ENCODE results near the gene SPTLC2.

Gene SPTLC2

GRCh38 chr14:77579780-77580179 lies 36.7 kb downstream of the SPTLC2 start:
- Histone ChIP-seq H3K27ac (replicated peaks) (no peak overlapping the region), H3K27me3 (ENCODE audit: insufficient read depth, poor library complexity, severe bottlenecking) (no peaks in the 10 kb centered on the region), H3K4me3 (replicated peaks; ENCODE audit: insufficient read depth, low read length) (no peak overlapping the region)
- DNase-seq (ENCODE audit: low read depth in 1 of 2, low spot score in 1 of 2): no peak
- TF ChIP-seq POLR2AphosphoS5 (IDR thresholded peaks at IDR 0.05; ENCODE audit: low read depth) (no peak), SPI1 (IDR thresholded peaks at IDR 0.05; ENCODE audit: borderline replicate concordance, low read depth) (no peak), REST (IDR thresholded peaks at IDR 0.05; ENCODE audit: insufficient replicate concordance, low read depth) (no peak), CTCF (IDR thresholded peaks at IDR 0.05; ENCODE audit: insufficient read depth, low read length) (no peak), GABPA (IDR thresholded peaks at IDR 0.05; ENCODE audit: low read depth) (no peak)

- H3K27ac ChIP-seq (replicated peaks): no peak overlapping the region
- no peak for DNase-seq (ENCODE audit: low read depth in 1 of 2, low spot score in 1 of 2)
- no peak overlapping the region for H3K4me3 ChIP-seq (replicated peaks; ENCODE audit: insufficient read depth, low read length)
- no peaks in the 10 kb centered on the region for H3K27me3 ChIP-seq (ENCODE audit: insufficient read depth, poor library complexity, severe bottlenecking)
- no peak for TF ChIP-seq SPI1 (IDR thresholded peaks at IDR 0.05; ENCODE audit: borderline replicate concordance, low read depth)
- TF ChIP-seq POLR2AphosphoS5 (IDR thresholded peaks at IDR 0.05; ENCODE audit: low read depth): no peak
- no peak for TF ChIP-seq REST (IDR thresholded peaks at IDR 0.05; ENCODE audit: insufficient replicate concordance, low read depth)
- TF ChIP-seq GABPA (IDR thresholded peaks at IDR 0.05; ENCODE audit: low read depth): no peak
- TF ChIP-seq CTCF (IDR thresholded peaks at IDR 0.05; ENCODE audit: insufficient read depth, low read length): no peak
These were observed 37.4 kb downstream of the SPTLC2 start for GRCh38 chr14:77579065-77579464.

- H3K27ac ChIP-seq (replicated peaks): no peak overlapping the region
These were observed 41.9 kb downstream of the SPTLC2 start for GRCh38 chr14:77574446-77575115.

More at GRCh38 chr14:77574446-77575115, 41.9 kb downstream of the SPTLC2 start:
- TF ChIP-seq SPI1 (IDR thresholded peaks at IDR 0.05; ENCODE audit: borderline replicate concordance, low read depth): no peak
- TF ChIP-seq GABPA (IDR thresholded peaks at IDR 0.05; ENCODE audit: low read depth): no peak
- no peak for TF ChIP-seq POLR2AphosphoS5 (IDR thresholded peaks at IDR 0.05; ENCODE audit: low read depth)
- TF ChIP-seq REST (IDR thresholded peaks at IDR 0.05; ENCODE audit: insufficient replicate concordance, low read depth): no peak
- TF ChIP-seq CTCF (IDR thresholded peaks at IDR 0.05; ENCODE audit: insufficient read depth, low read length): no peak
- no peak for DNase-seq (ENCODE audit: low read depth in 1 of 2, low spot score in 1 of 2)
- Histone ChIP-seq H3K27me3 (ENCODE audit: insufficient read depth, poor library complexity, severe bottlenecking) (no peaks in the 10 kb centered on the region), H3K4me3 (replicated peaks; ENCODE audit: insufficient read depth, low read length) (no peak overlapping the region)

Measured in HL-60 (cell line).